ENCODE data around the gene S100A1. TPM values are rescaled to one million over a fixed set of nuclear protein-coding genes. Genes with fewer than 3 reads are reported as not detected.
A peak's percentile ranks its signal among the peaks of the same experiment; 100 is the strongest.

S100A1 gene
- total and polyA plus RNA-seq, 2 donors = 0.76 to 3.4 TPM

DNA sequence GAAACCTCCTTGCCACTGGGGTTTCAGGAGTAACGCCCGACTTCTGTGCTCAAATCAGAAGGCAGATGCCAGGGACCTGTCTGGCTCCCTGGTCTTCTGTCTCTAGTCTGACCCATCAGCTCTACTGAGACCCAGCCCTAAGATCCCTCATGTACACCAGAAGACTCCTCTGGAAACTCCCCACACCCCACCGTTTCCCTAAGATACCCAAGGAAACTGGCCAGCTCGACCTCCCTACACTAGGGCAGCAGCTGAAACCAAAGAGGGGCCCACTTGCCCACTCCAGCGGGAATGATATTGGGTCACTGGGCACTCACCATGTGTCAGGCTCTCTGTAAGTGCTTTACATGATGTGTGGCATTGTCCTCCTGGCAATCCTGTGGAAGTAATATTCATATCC, 14.8 kb upstream of the S100A1 start:
- Histone ChIP-seq H3K27me3 (ENCODE audit: control insufficient read depth in 2 of 2, insufficient read depth in 1 of 2, low read length in 1 of 2) (no peaks in the 10 kb centered on the region), H3K27ac (ENCODE audit: low read depth in 1 of 2, low read length in 1 of 2) (peak overlapping the region in 1 of 2 donors; percentile 33), H3K36me3 (ENCODE audit: control insufficient read depth in 2 of 2, insufficient read depth in 2 of 2, low read length in 1 of 2) (no peaks in the 10 kb centered on the region), H3K4me3 (ENCODE audit: low read length in 2 of 2) (no peak overlapping the region), H3K4me1 (ENCODE audit: control insufficient read depth in 2 of 2, insufficient read depth in 2 of 2, low read length in 2 of 2) (peaks cover 0 to 20% of the 10 kb centered on the region in 2 donors), H3K9me3 (ENCODE audit: control insufficient read depth in 2 of 2, insufficient read depth in 1 of 2, low read length in 1 of 2) (no peaks in the 10 kb centered on the region)
- DNase-seq (ENCODE audit: low read depth in 6 of 9, low spot score in 9 of 9) = no peak
- WGBS = 93% methylated on average over 5 of the region's 5 CpGs

DNA sequence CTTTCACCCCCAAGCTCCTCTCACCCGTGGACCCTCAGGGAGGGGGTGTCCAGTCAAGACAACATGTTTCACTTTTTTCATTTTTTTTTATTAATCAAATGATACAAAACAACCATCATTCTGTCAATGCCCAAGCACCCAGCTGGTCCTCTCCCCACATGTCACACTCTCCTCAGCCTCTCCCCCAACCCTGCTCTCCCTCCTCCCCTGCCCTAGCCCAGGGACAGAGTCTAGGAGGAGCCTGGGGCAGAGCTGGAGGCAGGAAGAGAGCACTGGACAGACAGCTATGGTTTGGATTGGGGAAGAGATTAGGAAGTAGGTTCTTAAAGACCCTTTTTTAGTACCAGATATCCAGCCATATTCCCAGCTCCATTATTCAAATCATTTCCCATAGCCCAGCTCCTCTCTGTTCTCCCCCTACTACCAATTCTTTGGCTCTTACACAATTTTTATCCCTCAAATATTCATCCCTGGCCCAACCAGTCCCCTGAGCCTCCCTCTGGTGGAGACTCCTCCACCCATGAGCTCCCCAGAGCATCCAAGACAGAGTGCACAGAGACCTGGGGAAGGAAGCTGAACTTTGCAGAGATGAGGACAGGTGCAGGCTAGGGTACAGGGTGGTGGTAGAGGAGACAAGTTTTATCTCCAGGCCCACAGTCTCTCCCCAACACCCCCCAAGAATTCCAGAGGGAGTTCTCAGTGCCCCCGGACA, 13.9 kb upstream of the S100A1 start:
- Histone ChIP-seq H3K36me3 (ENCODE audit: control insufficient read depth in 2 of 2, insufficient read depth in 2 of 2, low read length in 1 of 2) (no peaks in the 10 kb centered on the region), H3K27me3 (ENCODE audit: control insufficient read depth in 2 of 2, insufficient read depth in 1 of 2, low read length in 1 of 2) (no peaks in the 10 kb centered on the region), H3K27ac (ENCODE audit: low read depth in 1 of 2, low read length in 1 of 2) (no peak overlapping the region), H3K4me1 (ENCODE audit: control insufficient read depth in 2 of 2, insufficient read depth in 2 of 2, low read length in 2 of 2) (peaks cover 0 to 20% of the 10 kb centered on the region in 2 donors), H3K4me3 (ENCODE audit: low read length in 2 of 2) (peak overlapping the region in 1 of 2 donors; percentile 19), H3K9me3 (ENCODE audit: control insufficient read depth in 2 of 2, insufficient read depth in 1 of 2, low read length in 1 of 2) (no peaks in the 10 kb centered on the region)
- 98% methylated on average over 2 of the region's 2 CpGs for WGBS
- no peak for DNase-seq (ENCODE audit: low read depth in 6 of 9, low spot score in 9 of 9)

DNA sequence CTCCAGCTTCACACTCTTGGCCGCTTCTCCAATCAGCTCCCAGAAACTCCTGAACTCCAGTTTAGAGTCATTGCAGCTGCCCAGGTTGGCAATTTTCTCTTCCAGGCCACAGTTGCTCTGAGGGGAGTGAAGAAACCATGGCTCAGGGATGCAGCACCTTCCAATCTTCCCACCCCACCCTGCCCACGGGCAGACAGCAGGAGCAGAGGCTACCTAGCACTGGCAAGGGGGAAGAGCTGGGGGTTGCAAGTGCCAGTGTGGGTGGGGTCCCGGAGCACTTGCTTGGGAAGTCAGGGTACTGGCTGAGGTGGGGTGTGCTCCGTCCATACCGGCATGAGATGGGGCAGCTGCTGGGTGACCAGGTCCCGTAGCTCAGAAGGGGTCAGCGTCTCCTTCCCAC, 13.3 kb upstream of the S100A1 start:
- H3K27ac ChIP-seq (ENCODE audit: low read depth in 1 of 2, low read length in 1 of 2) = no peak overlapping the region

DNA sequence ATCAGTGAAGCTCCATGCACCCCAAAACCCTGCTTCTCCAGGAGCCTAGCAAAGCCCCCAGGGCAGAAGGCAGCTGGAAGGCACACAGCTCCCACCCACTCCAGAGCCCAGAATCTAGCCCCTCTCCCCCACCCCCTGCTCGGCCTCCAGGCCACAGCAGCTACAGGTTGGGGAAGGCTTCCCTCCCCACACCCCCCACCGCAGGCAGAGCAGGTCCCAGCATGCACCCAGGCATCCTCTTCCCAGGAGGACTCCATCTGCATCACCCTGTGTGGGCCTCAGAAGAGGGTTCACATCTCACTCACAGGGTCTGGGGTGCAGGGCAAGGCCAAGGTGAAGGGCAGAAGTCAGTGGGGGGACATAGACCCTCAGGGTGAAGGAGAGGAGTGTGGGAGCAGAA, 12.8 kb upstream of the S100A1 start:
- DNase-seq (ENCODE audit: low read depth in 6 of 9, low spot score in 9 of 9) = no peak
- peak overlapping the region in 1 of 2 donors; percentile 19 for H3K4me3 ChIP-seq (ENCODE audit: low read length in 2 of 2)
- H3K9me3 ChIP-seq (ENCODE audit: control insufficient read depth in 2 of 2, insufficient read depth in 1 of 2, low read length in 1 of 2) = no peaks in the 10 kb centered on the region
- no peaks in the 10 kb centered on the region for H3K36me3 ChIP-seq (ENCODE audit: control insufficient read depth in 2 of 2, insufficient read depth in 2 of 2, low read length in 1 of 2)
- H3K4me1 ChIP-seq (ENCODE audit: control insufficient read depth in 2 of 2, insufficient read depth in 2 of 2, low read length in 2 of 2) = peaks cover 0 to 20% of the 10 kb centered on the region in 2 donors
- H3K27me3 ChIP-seq (ENCODE audit: control insufficient read depth in 2 of 2, insufficient read depth in 1 of 2, low read length in 1 of 2) = no peaks in the 10 kb centered on the region
- 95% methylated on average over 2 of the region's 2 CpGs for WGBS
- H3K27ac ChIP-seq (ENCODE audit: low read depth in 1 of 2, low read length in 1 of 2) = peak overlapping the region in 1 of 2 donors; percentile 30

More for the DNA sequence above, 13.3 kb upstream of the S100A1 start:
- no peaks in the 10 kb centered on the region for H3K27me3 ChIP-seq (ENCODE audit: control insufficient read depth in 2 of 2, insufficient read depth in 1 of 2, low read length in 1 of 2)
- H3K4me3 ChIP-seq (ENCODE audit: low read length in 2 of 2) = peak overlapping the region in 1 of 2 donors; percentile 19
- DNase-seq (ENCODE audit: low read depth in 6 of 9, low spot score in 9 of 9) = no peak
- peaks cover 0 to 20% of the 10 kb centered on the region in 2 donors for H3K4me1 ChIP-seq (ENCODE audit: control insufficient read depth in 2 of 2, insufficient read depth in 2 of 2, low read length in 2 of 2)
- no peaks in the 10 kb centered on the region for H3K9me3 ChIP-seq (ENCODE audit: control insufficient read depth in 2 of 2, insufficient read depth in 1 of 2, low read length in 1 of 2)
- 96% methylated on average over 7 of the region's 7 CpGs for WGBS
- no peaks in the 10 kb centered on the region for H3K36me3 ChIP-seq (ENCODE audit: control insufficient read depth in 2 of 2, insufficient read depth in 2 of 2, low read length in 1 of 2)

DNA sequence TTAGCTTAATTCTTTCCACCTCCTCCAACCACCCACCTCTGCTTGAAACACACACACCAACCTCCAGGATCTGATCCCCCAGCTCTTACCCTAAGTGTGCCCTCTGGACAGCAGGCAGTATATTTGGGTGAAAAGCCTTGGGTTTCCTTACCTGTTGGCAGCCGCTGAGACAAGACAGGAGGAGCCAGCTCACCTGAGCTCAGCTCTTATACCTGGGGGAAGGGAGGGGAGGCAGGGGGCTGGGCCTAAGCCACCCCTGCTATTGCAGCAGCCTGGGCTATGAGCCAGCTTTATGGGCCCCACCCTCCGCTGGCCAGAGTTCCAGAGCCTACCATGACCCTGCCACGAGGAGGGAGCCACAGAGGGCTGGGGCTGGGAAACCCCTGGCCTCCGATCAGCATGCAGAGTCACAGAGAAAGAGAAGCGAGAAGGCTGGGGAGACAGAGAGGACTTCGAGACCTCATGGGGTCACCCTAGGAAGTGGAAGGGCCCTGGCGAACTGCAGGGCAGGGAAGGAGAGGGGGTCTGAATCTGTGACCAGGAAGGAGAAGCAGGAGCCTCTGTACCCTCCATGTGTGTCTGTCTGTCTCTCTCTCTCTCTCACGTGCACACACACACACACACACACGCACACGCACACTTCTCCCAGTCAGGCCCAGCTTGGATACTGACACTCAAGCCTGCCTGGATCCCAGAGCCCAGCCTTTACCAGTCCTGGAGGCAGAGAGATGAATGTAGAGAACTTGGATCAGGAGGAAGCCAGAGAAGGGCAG, 11.9 kb upstream of the S100A1 start, which contains the start of gene S100A14:
TSS of gene S100A14 (minus strand) at position 182 of the 773 bp plus-strand sequence. CDS start 467 bp downstream, outside the sequence.
- Histone ChIP-seq H3K27me3 (ENCODE audit: control insufficient read depth in 2 of 2, insufficient read depth in 1 of 2, low read length in 1 of 2) (no peaks in the 10 kb centered on the region), H3K9me3 (ENCODE audit: control insufficient read depth in 2 of 2, insufficient read depth in 1 of 2, low read length in 1 of 2) (no peaks in the 10 kb centered on the region), H3K4me1 (ENCODE audit: control insufficient read depth in 2 of 2, insufficient read depth in 2 of 2, low read length in 2 of 2) (peaks cover 0 to 20% of the 10 kb centered on the region in 2 donors), H3K4me3 (ENCODE audit: low read length in 2 of 2) (peak within 1 kb of the TSS in 1 of 2 donors; percentile 19), H3K27ac (ENCODE audit: low read depth in 1 of 2, low read length in 1 of 2) (peak within 1 kb of the TSS in 1 of 2 donors; percentile 64), H3K36me3 (ENCODE audit: control insufficient read depth in 2 of 2, insufficient read depth in 2 of 2, low read length in 1 of 2) (no peaks in the 10 kb centered on the region)
- peak in 1 of 9 donors; percentile 27 for DNase-seq (ENCODE audit: low read depth in 6 of 9, low spot score in 9 of 9)
- 86% methylated on average over 10 of the region's 10 CpGs for WGBS

DNA sequence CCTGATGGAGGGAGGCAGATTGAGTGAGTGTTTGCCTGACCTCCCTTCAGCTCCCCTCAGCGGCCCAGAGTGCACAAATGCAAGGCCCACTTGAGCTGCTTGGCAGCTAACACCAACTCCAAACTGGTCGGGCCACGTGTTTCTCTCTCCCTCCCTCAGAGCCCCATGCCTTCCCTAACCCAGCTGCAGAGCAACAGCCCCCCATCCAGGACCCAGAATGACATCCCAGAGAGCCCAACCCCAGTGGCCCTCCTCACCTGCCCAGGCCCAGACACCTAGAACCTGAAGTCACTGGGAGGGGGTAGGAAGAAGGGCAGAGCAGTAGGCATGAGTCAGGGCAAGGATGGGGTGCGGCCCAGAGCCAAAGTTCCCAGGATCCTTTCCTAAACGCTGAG, 11.3 kb upstream of the S100A1 start:
- Histone ChIP-seq H3K27ac (ENCODE audit: low read depth in 1 of 2, low read length in 1 of 2) (peak overlapping the region in 1 of 2 donors; percentile 64), H3K9me3 (ENCODE audit: control insufficient read depth in 2 of 2, insufficient read depth in 1 of 2, low read length in 1 of 2) (no peaks in the 10 kb centered on the region)

DNA sequence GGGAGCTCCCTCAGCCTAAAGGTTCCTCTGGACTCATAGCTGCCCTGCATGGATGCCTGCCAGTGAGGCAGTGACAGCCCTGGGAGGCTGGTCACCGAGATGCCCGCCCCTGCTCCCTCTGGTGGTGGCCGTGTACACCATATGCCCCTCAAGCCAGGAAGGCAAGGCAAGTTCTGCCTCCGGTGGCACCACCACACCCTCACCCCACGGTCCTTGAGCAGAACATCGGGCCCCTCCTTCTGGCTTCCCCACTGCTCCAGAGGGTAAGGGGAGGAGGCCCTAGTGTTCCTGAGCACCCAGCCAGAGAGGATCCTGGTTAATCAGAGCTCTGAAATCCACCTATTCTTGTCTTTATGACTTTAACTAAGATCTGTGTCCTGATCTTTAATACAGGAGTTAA, 10.6 kb upstream of the S100A1 start:
- Histone ChIP-seq H3K27me3 (ENCODE audit: control insufficient read depth in 2 of 2, insufficient read depth in 1 of 2, low read length in 1 of 2) (no peaks in the 10 kb centered on the region), H3K27ac (ENCODE audit: low read depth in 1 of 2, low read length in 1 of 2) (peak overlapping the region in 1 of 2 donors; percentile 17), H3K36me3 (ENCODE audit: control insufficient read depth in 2 of 2, insufficient read depth in 2 of 2, low read length in 1 of 2) (no peaks in the 10 kb centered on the region), H3K4me1 (ENCODE audit: control insufficient read depth in 2 of 2, insufficient read depth in 2 of 2, low read length in 2 of 2) (peaks cover 0 to 20% of the 10 kb centered on the region in 2 donors), H3K4me3 (ENCODE audit: low read length in 2 of 2) (no peak overlapping the region), H3K9me3 (ENCODE audit: control insufficient read depth in 2 of 2, insufficient read depth in 1 of 2, low read length in 1 of 2) (no peaks in the 10 kb centered on the region)
- DNase-seq (ENCODE audit: low read depth in 6 of 9, low spot score in 9 of 9) = peak in 4 of 9 donors; percentile 51 to 63 (median 54)
- 33% methylated on average over 6 of the region's 6 CpGs for WGBS

More for the DNA sequence above, 11.3 kb upstream of the S100A1 start:
- DNase-seq (ENCODE audit: low read depth in 6 of 9, low spot score in 9 of 9) = no peak
- WGBS = 94% methylated on average over 5 of the region's 5 CpGs
- Histone ChIP-seq H3K4me1 (ENCODE audit: control insufficient read depth in 2 of 2, insufficient read depth in 2 of 2, low read length in 2 of 2) (peaks cover 0 to 20% of the 10 kb centered on the region in 2 donors), H3K36me3 (ENCODE audit: control insufficient read depth in 2 of 2, insufficient read depth in 2 of 2, low read length in 1 of 2) (no peaks in the 10 kb centered on the region), H3K27me3 (ENCODE audit: control insufficient read depth in 2 of 2, insufficient read depth in 1 of 2, low read length in 1 of 2) (no peaks in the 10 kb centered on the region), H3K4me3 (ENCODE audit: low read length in 2 of 2) (no peak overlapping the region)

DNA sequence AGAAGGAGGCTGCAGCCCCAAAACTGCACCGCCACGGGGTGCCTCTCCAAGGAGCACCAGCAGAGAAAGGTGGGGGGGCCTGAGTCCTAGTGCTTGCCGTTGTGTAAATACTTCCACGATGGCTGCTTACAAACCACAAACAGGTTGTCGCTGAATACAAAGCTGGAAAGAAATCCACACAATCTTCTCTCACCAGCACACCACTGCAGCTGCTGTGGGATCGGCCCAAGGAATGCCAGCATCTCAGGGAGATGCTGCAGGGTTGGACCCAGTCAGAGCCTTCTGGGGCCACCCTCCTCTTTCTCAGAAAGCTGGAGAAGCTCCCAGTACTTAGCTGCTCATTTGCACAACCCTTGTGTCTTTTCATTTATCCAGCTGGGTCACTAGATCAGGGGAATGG, 9.1 kb upstream of the S100A1 start:
- Histone ChIP-seq H3K9me3 (ENCODE audit: control insufficient read depth in 2 of 2, insufficient read depth in 1 of 2, low read length in 1 of 2) (no peaks in the 10 kb centered on the region), H3K27ac (ENCODE audit: low read depth in 1 of 2, low read length in 1 of 2) (no peak overlapping the region), H3K4me3 (ENCODE audit: low read length in 2 of 2) (no peak overlapping the region), H3K36me3 (ENCODE audit: control insufficient read depth in 2 of 2, insufficient read depth in 2 of 2, low read length in 1 of 2) (no peaks in the 10 kb centered on the region), H3K27me3 (ENCODE audit: control insufficient read depth in 2 of 2, insufficient read depth in 1 of 2, low read length in 1 of 2) (no peaks in the 10 kb centered on the region), H3K4me1 (ENCODE audit: control insufficient read depth in 2 of 2, insufficient read depth in 2 of 2, low read length in 2 of 2) (peaks cover 0 to 20% of the 10 kb centered on the region in 2 donors)
- WGBS = 98% methylated on average over 6 of the region's 6 CpGs
- no peak for DNase-seq (ENCODE audit: low read depth in 6 of 9, low spot score in 9 of 9)

DNA sequence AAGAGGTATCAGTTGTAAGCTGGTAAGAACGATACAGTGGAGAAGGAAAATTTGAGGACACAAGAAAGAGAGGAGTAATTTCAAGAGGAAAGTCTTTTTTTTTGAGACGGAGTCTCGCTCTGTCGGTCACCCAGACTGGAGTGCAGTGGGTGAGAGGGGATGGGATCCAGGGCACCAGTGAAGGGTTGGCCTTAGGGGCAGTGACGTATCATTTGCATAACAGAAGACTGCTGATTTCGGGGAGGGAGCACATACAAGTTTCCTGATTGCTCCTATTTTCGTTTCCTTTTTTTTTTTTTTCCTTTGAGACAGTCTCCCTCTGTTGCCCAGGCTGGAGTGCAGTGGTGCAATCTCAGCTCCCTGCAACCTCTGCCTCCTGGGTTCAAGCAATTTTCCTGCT, 5.1 kb upstream of the S100A1 start:
- Histone ChIP-seq H3K4me1 (ENCODE audit: control insufficient read depth in 2 of 2, insufficient read depth in 2 of 2, low read length in 2 of 2) (peaks cover 0 to 12% of the 10 kb centered on the region in 2 donors), H3K27ac (ENCODE audit: low read depth in 1 of 2, low read length in 1 of 2) (no peak overlapping the region), H3K9me3 (ENCODE audit: control insufficient read depth in 2 of 2, insufficient read depth in 1 of 2, low read length in 1 of 2) (no peaks in the 10 kb centered on the region), H3K4me3 (ENCODE audit: low read length in 2 of 2) (no peak overlapping the region), H3K27me3 (ENCODE audit: control insufficient read depth in 2 of 2, insufficient read depth in 1 of 2, low read length in 1 of 2) (peaks cover 0 to 8% of the 10 kb centered on the region in 2 donors), H3K36me3 (ENCODE audit: control insufficient read depth in 2 of 2, insufficient read depth in 2 of 2, low read length in 1 of 2) (no peaks in the 10 kb centered on the region)
- WGBS = 94% methylated on average over 7 of the region's 7 CpGs
- DNase-seq (ENCODE audit: low read depth in 6 of 9, low spot score in 9 of 9) = no peak
